K562 (cell line): ENCODE measurements around the gene NT5DC4. TPM values are rescaled to one million over a fixed set of nuclear protein-coding genes. Genes with fewer than 3 reads are reported as not detected.

Experiments used
- ATF1 ChIP-seq, 2 experiments: fragments of 450-650 bp in 1 of 2; IDR thresholded peaks; 2 replicates each; pipeline ENCODE4 v1.6.1; 2016; ENCODE audit warnings: missing compliant biosample characterization in 1 of 2, missing genetic modification characterization in 1 of 2
- CBFA2T2 ChIP-seq: fragments of 450-650 bp; conservative IDR thresholded peaks from 2 replicates; pipeline ENCODE4 v1.6.1; 2017; ENCODE audit warnings: mild to moderate bottlenecking
- CHD2 ChIP-seq: IDR thresholded peaks from 2 replicates; pipeline ENCODE4 v1.6.1; 2011; ENCODE audit warnings: low read depth, low read length
- EP300 ChIP-seq: IDR thresholded peaks from 2 replicates; pipeline ENCODE4 v1.6.1; 2012; ENCODE audit warnings: low read length, improper control_type of control experiment
- HDGF ChIP-seq: fragments of 450-650 bp; IDR thresholded peaks from 2 replicates; pipeline ENCODE4 v1.6.1; 2016
- KAT2B ChIP-seq: IDR thresholded peaks from one replicate; pipeline ENCODE4 v1.6.1; 2012; ENCODE audit warnings: low read depth, mild to moderate bottlenecking, control low read depth, inconsistent platforms, low read length, moderate library complexity
- MGA ChIP-seq: fragments of 450-650 bp; IDR thresholded peaks from 2 replicates; pipeline ENCODE4 v1.6.1; 2016; ENCODE audit warnings: mild to moderate bottlenecking, moderate library complexity
- PRPF4 ChIP-seq: fragments of 200-400 bp; formaldehyde crosslinking; IDR thresholded peaks from one replicate; pipeline ENCODE4 v1.6.1; 2017; ENCODE audit warnings: low read length, low read depth, mild to moderate bottlenecking; ENCODE audit not compliant: insufficient read depth, poor library complexity, severe bottlenecking
- SMARCE1 ChIP-seq: fragments of 450-650 bp; IDR thresholded peaks from 2 replicates; pipeline ENCODE4 v1.7.1; 2016; ENCODE audit warnings: mild to moderate bottlenecking
- STAT5A ChIP-seq: IDR thresholded peaks from 2 replicates; pipeline ENCODE4 v1.6.1; 2012; ENCODE audit warnings: low read length, inconsistent platforms, borderline replicate concordance
- THRB ChIP-seq: fragments of 450-650 bp; formaldehyde crosslinking; conservative IDR thresholded peaks from 2 replicates; pipeline ENCODE4 v1.4.0; 2022; ENCODE audit warnings: mild to moderate bottlenecking, missing genetic modification characterization
- TOE1 ChIP-seq, 2 experiments: fragments of 450-650 bp in 1 of 2; sonication (generic) in 1 of 2; formaldehyde crosslinking in 1 of 2; IDR thresholded peaks; 2 replicates each; pipeline versions ENCODE4 v1.7.1 to v1.8.0; 2016 to 2022; ENCODE audit warnings: borderline replicate concordance in 2 of 2, mild to moderate bottlenecking in 2 of 2, antibody characterized with exemption in 1 of 2, inconsistent platforms in 1 of 2, low read depth in 1 of 2, missing genetic modification reagents in 1 of 2, moderate library complexity in 1 of 2
- ZC3H4 ChIP-seq: sonication (generic); formaldehyde crosslinking; IDR thresholded peaks from 2 replicates; pipeline ENCODE4 v1.9.0; 2021; ENCODE audit warnings: missing genetic modification reagents, borderline replicate concordance
- ZNF165 ChIP-seq: fragments of 250-450 bp; sonication (Bioruptor Pico); IDR thresholded peaks from 2 replicates; pipeline ENCODE4 v1.4.0; 2020; ENCODE audit warnings: borderline replicate concordance
- ZNF583 ChIP-seq: fragments of 250-450 bp; sonication (Bioruptor Pico); IDR thresholded peaks from 2 replicates; pipeline ENCODE4 v1.4.0; 2020
- polyA plus RNA-seq, 8 experiments: library from polyadenylated mRNA; depleted of rRNA in 4 of 8; stranded (reverse) in 5 of 8; unstranded in 3 of 8; fragments of >200 nt; fragmentation: Nextera tagmentation in 2 of 8; fragmentation: Illumina TruSeq in 1 of 8; extraction: Ambion mirVana in 2 of 8; extraction: Trizol in 1 of 8; gene quantifications; 2 replicates each; pipeline versions ENCODE4 v1.2.1 to v1.2.3, GENCODE V29; 2011 to 2014; ENCODE audit warnings: inconsistent platforms in 1 of 8, missing spikeins in 1 of 8
- total RNA-seq, 7 experiments: library from RNA; depleted of rRNA in 6 of 7; stranded (reverse); fragments of >200 nt in 6 of 7; fragmentation: Illumina TruSeq in 2 of 7; extraction: Trizol in 2 of 7; gene quantifications; 2 replicates each; pipeline versions ENCODE4 v1.2.1 to v1.2.3, GENCODE V29; 2011 to 2021; ENCODE audit warnings: low replicate concordance in 1 of 7

NT5DC4 gene
- total and polyA plus RNA-seq, 9 of the 15 experiments (the other 6 are each of a cell fraction or from before 2014, with no cell fraction given), result 0.44 to 6.9 (median 2.5) TPM

GRCh38 chr2:112749755-112750559 lies 29.1 kb downstream of the NT5DC4 start (continued):
- TF ChIP-seq MGA (no peak), ZNF583 (no peak), SMARCE1 (no peak), ZC3H4 (no peak), PRPF4 (no peak), EP300 (0 out of 2 replicates have a peak, but pooled peaks have one; percentile 2), STAT5A (no peak), CHD2 (no peak), TOE1 (IDR thresholded peaks at IDR 0.05; ENCODE audit: borderline replicate concordance) (no peak), TOE1 (CRISPR knock-in tag; IDR thresholded peaks at IDR 0.05; ENCODE audit: borderline replicate concordance, low read depth) (no peak), ATF1 (CRISPR knock-in tag; IDR thresholded peaks at IDR 0.05) (no peak), ATF1 (tag; IDR thresholded peaks at IDR 0.05) (peak; percentile 10; the same call in 1 of the 2 replicates), THRB (no peak), KAT2B (no peak), CBFA2T2 (no peak), HDGF (no peak), ZNF165 (no peak)
